H9 (cell line): Measurements from ENCODE around the gene WSB1. TPM values are rescaled to one million over a fixed set of nuclear protein-coding genes. Genes with fewer than 3 reads are reported as not detected.

Source experiments
- DNase-seq: peaks from one replicate; pipeline ENCODE4 v3.0.0-alpha.2; 2017
- H2AFZ ChIP-seq: one replicate; pipeline ENCODE4 v1.6.1; 2013; ENCODE audit warnings: mild to moderate bottlenecking, low read length, control low read depth, moderate library complexity
- H2AK5ac ChIP-seq: 2 replicates; pipeline ENCODE4 v1.6.1; 2013; ENCODE audit warnings: low read length, control low read depth, mixed read lengths; ENCODE audit not compliant: insufficient read length
- H2BK120ac ChIP-seq: one replicate; pipeline ENCODE4 v1.6.1; 2013; ENCODE audit warnings: low read depth, mild to moderate bottlenecking, low read length, control low read depth, inconsistent platforms; ENCODE audit not compliant: poor library complexity, severe bottlenecking
- H2BK12ac ChIP-seq: 2 replicates; pipeline ENCODE4 v1.6.1; 2013; ENCODE audit warnings: low read length, control low read depth, mixed read lengths, low read depth; ENCODE audit not compliant: insufficient read length
- H2BK15ac ChIP-seq: 2 replicates; pipeline ENCODE4 v1.6.1; 2013; ENCODE audit warnings: low read depth, low read length, control low read depth
- H2BK20ac ChIP-seq: one replicate; pipeline ENCODE4 v1.6.1; 2013; ENCODE audit warnings: low read depth, mild to moderate bottlenecking, low read length, control low read depth, inconsistent platforms; ENCODE audit not compliant: poor library complexity, severe bottlenecking
- H2BK5ac ChIP-seq: 2 replicates; pipeline ENCODE4 v1.6.1; 2013; ENCODE audit warnings: low read length, control low read depth, mixed read lengths; ENCODE audit not compliant: insufficient read length
- H3K14ac ChIP-seq: 2 replicates; pipeline ENCODE4 v1.6.1; 2013; ENCODE audit warnings: low read length, control low read depth; ENCODE audit not compliant: insufficient read depth
- H3K18ac ChIP-seq: 2 replicates; pipeline ENCODE4 v1.6.1; 2013; ENCODE audit warnings: low read depth, mild to moderate bottlenecking, mixed read lengths, low read length, control low read depth; ENCODE audit not compliant: insufficient read length
- H3K23ac ChIP-seq: 2 replicates; pipeline ENCODE4 v1.6.1; 2013; ENCODE audit warnings: low read length, control low read depth, mixed read lengths, low read depth; ENCODE audit not compliant: insufficient read length
- H3K23me2 ChIP-seq: 2 replicates; pipeline ENCODE4 v1.6.1; 2013; ENCODE audit warnings: low read depth, mild to moderate bottlenecking, mixed read lengths, low read length, control low read depth; ENCODE audit not compliant: insufficient read length, poor library complexity, severe bottlenecking
- H3K27ac ChIP-seq: 2 replicates; pipeline ENCODE4 v1.5.1; 2013; ENCODE audit warnings: low read length, control low read depth, mixed read lengths, low read depth; ENCODE audit not compliant: insufficient read length
- H3K27me3 ChIP-seq: 2 replicates; pipeline ENCODE4 v1.6.1; 2013; ENCODE audit warnings: low read length, control low read depth, inconsistent platforms; ENCODE audit not compliant: insufficient read depth
- H3K4ac ChIP-seq: 2 replicates; pipeline ENCODE4 v1.6.1; 2013; ENCODE audit warnings: low read depth, mild to moderate bottlenecking, control low read depth, inconsistent platforms, low read length, moderate library complexity
- H3K4me1 ChIP-seq: 2 replicates; pipeline ENCODE4 v1.6.1; 2013; ENCODE audit warnings: low read length, control low read depth, inconsistent platforms; ENCODE audit not compliant: insufficient read depth
- H3K4me2 ChIP-seq: 2 replicates; pipeline ENCODE4 v1.6.1; 2013; ENCODE audit warnings: low read length, control low read depth, mixed read lengths; ENCODE audit not compliant: insufficient read length, insufficient read depth
- H3K56ac ChIP-seq: 2 replicates; pipeline ENCODE4 v1.6.1; 2013; ENCODE audit warnings: low read depth, mild to moderate bottlenecking, mixed read lengths, low read length, control low read depth; ENCODE audit not compliant: insufficient read length
- H3K79me1 ChIP-seq: 2 replicates; pipeline ENCODE4 v1.6.1; 2013; ENCODE audit warnings: low read depth, mild to moderate bottlenecking, moderate library complexity, low read length, control low read depth, inconsistent platforms; ENCODE audit not compliant: insufficient read depth, poor library complexity, severe bottlenecking
- H3K79me2 ChIP-seq: 2 replicates; pipeline ENCODE4 v1.6.1; 2013; ENCODE audit warnings: low read length, control low read depth, inconsistent platforms; ENCODE audit not compliant: insufficient read depth
- H3K9ac ChIP-seq: 2 replicates; pipeline ENCODE4 v1.6.1; 2013; ENCODE audit warnings: low read length, control low read depth, mixed read lengths; ENCODE audit not compliant: insufficient read length; ENCODE audit errors: extremely low read depth
- H3K9me3 ChIP-seq: one replicate; pipeline ENCODE4 v1.6.1; 2013; ENCODE audit warnings: low read depth, low read length, inconsistent platforms; ENCODE audit not compliant: control insufficient read depth
- H3T11ph ChIP-seq: one replicate; pipeline ENCODE4 v1.6.1; 2013; ENCODE audit warnings: mild to moderate bottlenecking, low read length, control low read depth, inconsistent platforms
- H4K20me1 ChIP-seq: one replicate; pipeline ENCODE4 v1.6.1; 2013; ENCODE audit not compliant: control insufficient read depth, insufficient read length, insufficient read depth
- H4K5ac ChIP-seq: 2 replicates; pipeline ENCODE4 v1.6.1; 2013; ENCODE audit warnings: low read depth, mild to moderate bottlenecking, mixed read lengths, low read length, control low read depth; ENCODE audit not compliant: insufficient read length
- H4K8ac ChIP-seq: replicated peaks from 2 replicates; pipeline ENCODE4 v1.6.1; 2013; ENCODE audit warnings: low read length, control low read depth, mixed read lengths, low read depth; ENCODE audit not compliant: insufficient read length
- H4K91ac ChIP-seq: 2 replicates; pipeline ENCODE4 v1.6.1; 2013; ENCODE audit warnings: low read depth, mild to moderate bottlenecking, moderate library complexity, mixed read lengths, low read length, control low read depth; ENCODE audit not compliant: insufficient read length
- H3K27ac Mint-ChIP-seq, 3 experiments: 2 replicates in 2 of 3; 3 replicates in 1 of 3; pipeline ENCODE4 v1.8.0; 2020 to 2021; ENCODE audit warnings: mixed read lengths in 3 of 3, mild to moderate bottlenecking in 1 of 3, moderate library complexity in 1 of 3
- H3K27me3 Mint-ChIP-seq: 2 replicates; pipeline ENCODE4 v1.8.0; 2021; ENCODE audit warnings: low read depth, mild to moderate bottlenecking, moderate library complexity, mixed read lengths
- H3K36me3 Mint-ChIP-seq, 3 experiments: 2 replicates in 2 of 3; 3 replicates in 1 of 3; pipeline ENCODE4 v1.8.0; 2020 to 2021; ENCODE audit warnings: low read depth in 3 of 3, mixed read lengths in 3 of 3; ENCODE audit not compliant: insufficient read depth in 1 of 3
- H3K4me1 Mint-ChIP-seq, 2 experiments: 2 replicates each; pipeline ENCODE4 v1.8.0; 2020; ENCODE audit warnings: mixed read lengths in 2 of 2
- H3K4me3 Mint-ChIP-seq, 2 experiments: 2 replicates in 1 of 2; 3 replicates in 1 of 2; pipeline ENCODE4 v1.8.0; 2020 to 2021; ENCODE audit warnings: mild to moderate bottlenecking in 2 of 2, mixed read lengths in 2 of 2, moderate library complexity in 1 of 2
- H3K9me3 Mint-ChIP-seq, 2 experiments: 2 replicates in 1 of 2; 3 replicates in 1 of 2; pipeline ENCODE4 v1.8.0; 2020; ENCODE audit warnings: mild to moderate bottlenecking in 2 of 2, mixed read lengths in 2 of 2, moderate library complexity in 1 of 2
- WGBS: extraction: QIAGEN DNeasy Blood & Tissue Kit; methylation state at CpG from one replicate; pipeline ENCODE4 v1.1.7; 2013; ENCODE audit warnings: missing lambda C conversion rate, low lambda C conversion rate, mixed read lengths; ENCODE audit not compliant: insufficient read length; ENCODE audit errors: extremely low coverage; 5-methylcytosine and 5-hydroxymethylcytosine counted together
- total RNA-seq: library from RNA; stranded (reverse); gene quantifications from 2 replicates; pipeline ENCODE4 v1.2.1, GENCODE V29; 2021
- TF ChIP-seq, protein P1 (sequence below): fragments of 200-600 bp; sonication (generic); conservative IDR thresholded peaks from 3 replicates; pipeline ENCODE4 v1.8.0; 2021; ENCODE audit warnings: antibody characterized with exemption, mild to moderate bottlenecking

The WSB1 gene
- total RNA-seq, 1 experiment from 2014 or later: 187 TPM

DNA sequence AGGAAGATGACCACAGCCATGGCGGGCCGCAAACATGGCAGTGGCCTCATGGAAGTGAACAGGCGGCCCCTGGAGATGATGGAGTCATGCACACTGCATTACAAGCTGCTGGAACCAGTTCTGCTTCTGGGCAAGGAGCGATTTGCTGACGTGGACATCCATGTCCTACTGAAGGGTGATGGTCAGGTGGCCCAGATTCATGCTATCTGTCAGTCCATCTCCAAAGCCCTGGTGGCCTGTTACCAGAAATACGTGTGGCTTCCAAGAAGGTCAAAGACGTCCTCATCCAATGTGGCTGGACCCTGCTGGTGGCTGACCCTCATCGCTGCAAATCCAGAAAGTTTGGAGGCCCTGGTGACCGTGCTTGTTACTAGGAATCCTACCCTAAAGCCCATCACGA, 13.4 kb upstream of the WSB1 start:
- no peak overlapping the region for H2BK12ac ChIP-seq
- no CpG with 5 or more reads among the region's 10 CpGs for WGBS

More for the DNA sequence above, 13.4 kb upstream of the WSB1 start:
- Histone ChIP-seq H3K23me2 (peaks cover 3% of the 10 kb centered on the region), H2BK120ac (no peak overlapping the region), H3K9me3 (no peaks in the 10 kb centered on the region), H2BK15ac (no peak overlapping the region), H3K4me2 (no peak overlapping the region), H3K18ac (no peak overlapping the region), H3K9ac (no peak overlapping the region), H3K4ac (no peak overlapping the region), H4K91ac (no peak overlapping the region), H4K8ac (no peak overlapping the region), H2BK20ac (no peak overlapping the region), H4K5ac (no peak overlapping the region), H3K4me1 (no peaks in the 10 kb centered on the region; the same call in 1 of the 2 replicates), H2BK5ac (no peak overlapping the region), H4K20me1 (no peaks in the 10 kb centered on the region), H3K27ac (no peak overlapping the region), H3K27me3 (no peaks in the 10 kb centered on the region), H2AK5ac (no peak overlapping the region), H3K79me1 (no peaks in the 10 kb centered on the region), H3K23ac (no peak overlapping the region), H3K79me2 (no peaks in the 10 kb centered on the region), H3T11ph (no peak overlapping the region), H3K14ac (no peak overlapping the region), H2AFZ (no peak overlapping the region), H3K56ac (no peak overlapping the region)
- Mint-ChIP-seq H3K4me3 (no peak overlapping the region), H3K27me3 (no peaks in the 10 kb centered on the region), H3K36me3 (no peaks in the 10 kb centered on the region), H3K27ac (no peak overlapping the region), H3K9me3 (no peaks in the 10 kb centered on the region), H3K4me1 (peaks cover 5 to 13% of the 10 kb centered on the region in 2 experiments; a peak in 3 of 4 replicates)
- DNase-seq: no peak
- TF ChIP-seq, protein P1, sequence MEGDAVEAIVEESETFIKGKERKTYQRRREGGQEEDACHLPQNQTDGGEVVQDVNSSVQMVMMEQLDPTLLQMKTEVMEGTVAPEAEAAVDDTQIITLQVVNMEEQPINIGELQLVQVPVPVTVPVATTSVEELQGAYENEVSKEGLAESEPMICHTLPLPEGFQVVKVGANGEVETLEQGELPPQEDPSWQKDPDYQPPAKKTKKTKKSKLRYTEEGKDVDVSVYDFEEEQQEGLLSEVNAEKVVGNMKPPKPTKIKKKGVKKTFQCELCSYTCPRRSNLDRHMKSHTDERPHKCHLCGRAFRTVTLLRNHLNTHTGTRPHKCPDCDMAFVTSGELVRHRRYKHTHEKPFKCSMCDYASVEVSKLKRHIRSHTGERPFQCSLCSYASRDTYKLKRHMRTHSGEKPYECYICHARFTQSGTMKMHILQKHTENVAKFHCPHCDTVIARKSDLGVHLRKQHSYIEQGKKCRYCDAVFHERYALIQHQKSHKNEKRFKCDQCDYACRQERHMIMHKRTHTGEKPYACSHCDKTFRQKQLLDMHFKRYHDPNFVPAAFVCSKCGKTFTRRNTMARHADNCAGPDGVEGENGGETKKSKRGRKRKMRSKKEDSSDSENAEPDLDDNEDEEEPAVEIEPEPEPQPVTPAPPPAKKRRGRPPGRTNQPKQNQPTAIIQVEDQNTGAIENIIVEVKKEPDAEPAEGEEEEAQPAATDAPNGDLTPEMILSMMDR: no peak
